IPS-18a (cell line): ENCODE measurements around the gene CRK.
"Not testable (repeated sequence)": the region's sequence is repeated elsewhere in the genome, so short reads cannot be mapped to it uniquely, and the experiment has no call there.

ENCODE experiments used
- H3K27ac ChIP-seq: one replicate; pipeline ENCODE4 v1.5.1; 2013; ENCODE audit warnings: low read length
- H3K27me3 ChIP-seq: one replicate; pipeline ENCODE4 v1.6.1; 2013; ENCODE audit warnings: mild to moderate bottlenecking, low read length; ENCODE audit not compliant: control insufficient read depth, insufficient read depth
- H3K36me3 ChIP-seq: one replicate; pipeline ENCODE4 v1.6.1; 2013; ENCODE audit warnings: low read depth, low read length; ENCODE audit not compliant: control insufficient read depth
- H3K4me1 ChIP-seq: one replicate; pipeline ENCODE4 v1.6.1; 2013; ENCODE audit warnings: low read depth, low read length; ENCODE audit not compliant: control insufficient read depth
- H3K4me3 ChIP-seq: one replicate; pipeline ENCODE4 v1.5.1; 2013; ENCODE audit warnings: low read length
- H3K9ac ChIP-seq: one replicate; pipeline ENCODE4 v1.6.1; 2013; ENCODE audit warnings: mild to moderate bottlenecking, low read length, moderate library complexity
- H3K9me3 ChIP-seq: one replicate; pipeline ENCODE4 v1.6.1; 2013; ENCODE audit warnings: low read depth, low read length; ENCODE audit not compliant: control insufficient read depth

CRK gene

GRCh38 chr17:1440921-1441320 is 15.1 kb downstream of the CRK start:
- no peaks in the 10 kb centered on the region for H3K9me3 ChIP-seq
- no peak overlapping the region for H3K27ac ChIP-seq
- no peaks in the 10 kb centered on the region for H3K4me1 ChIP-seq
- no peak overlapping the region for H3K9ac ChIP-seq
- no peak overlapping the region for H3K4me3 ChIP-seq
- peaks cover 10% of the 10 kb centered on the region for H3K36me3 ChIP-seq
- H3K27me3 ChIP-seq: no peaks in the 10 kb centered on the region

- no peak overlapping the region for H3K27ac ChIP-seq
- no peak overlapping the region for H3K9ac ChIP-seq
- no peaks in the 10 kb centered on the region for H3K9me3 ChIP-seq
- peaks cover 29% of the 10 kb centered on the region for H3K36me3 ChIP-seq
- H3K4me3 ChIP-seq: no peak overlapping the region
- H3K27me3 ChIP-seq: no peaks in the 10 kb centered on the region
- no peaks in the 10 kb centered on the region for H3K4me1 ChIP-seq
Measured at GRCh38 chr17:1438593-1439083, 17.4 kb downstream of the CRK start.

- H3K4me3 ChIP-seq: no peak overlapping the region
- H3K27ac ChIP-seq: no peak overlapping the region
- H3K27me3 ChIP-seq: no peaks in the 10 kb centered on the region
- H3K36me3 ChIP-seq: peaks cover 36% of the 10 kb centered on the region
- H3K9me3 ChIP-seq: no peaks in the 10 kb centered on the region
- H3K9ac ChIP-seq: no peak overlapping the region
- H3K4me1 ChIP-seq: no peaks in the 10 kb centered on the region
Measured at GRCh38 chr17:1435326-1435725, 20.7 kb downstream of the CRK start.

GRCh38 chr17:1434150-1434549 is 21.9 kb downstream of the CRK start:
- H3K27me3 ChIP-seq: no peaks in the 10 kb centered on the region
- no peak overlapping the region for H3K27ac ChIP-seq
- peaks cover 38% of the 10 kb centered on the region for H3K36me3 ChIP-seq
- no peak overlapping the region for H3K9ac ChIP-seq
- H3K9me3 ChIP-seq: no peaks in the 10 kb centered on the region
- H3K4me1 ChIP-seq: no peaks in the 10 kb centered on the region
- H3K4me3 ChIP-seq: no peak overlapping the region

- Histone ChIP-seq H3K36me3 (peaks cover 36% of the 10 kb centered on the region), H3K4me3 (no peak overlapping the region), H3K9me3 (no peaks in the 10 kb centered on the region)
Measured at GRCh38 chr17:1431631-1432104, 24.4 kb downstream of the CRK start.

GRCh38 chr17:1423456-1424135 is 32.4 kb downstream of the CRK start:
- no peaks in the 10 kb centered on the region for H3K27me3 ChIP-seq
- no peak overlapping the region for H3K9ac ChIP-seq
- no peak overlapping the region for H3K4me3 ChIP-seq
- no peaks in the 10 kb centered on the region for H3K9me3 ChIP-seq
- H3K4me1 ChIP-seq: no peaks in the 10 kb centered on the region
- peaks cover 34% of the 10 kb centered on the region for H3K36me3 ChIP-seq
- H3K27ac ChIP-seq: no peak overlapping the region

More at GRCh38 chr17:1431631-1432104, 24.4 kb downstream of the CRK start:
- Histone ChIP-seq H3K9ac (no peak overlapping the region), H3K27ac (no peak overlapping the region), H3K27me3 (no peaks in the 10 kb centered on the region), H3K4me1 (no peaks in the 10 kb centered on the region)

- H3K9me3 ChIP-seq: no peaks in the 10 kb centered on the region
- H3K36me3 ChIP-seq: peaks cover 34% of the 10 kb centered on the region
- H3K27me3 ChIP-seq: no peaks in the 10 kb centered on the region
- no peak overlapping the region for H3K27ac ChIP-seq
- no peaks in the 10 kb centered on the region for H3K4me1 ChIP-seq
- no peak overlapping the region for H3K4me3 ChIP-seq
- H3K9ac ChIP-seq: no peak overlapping the region
Measured at GRCh38 chr17:1422885-1423284, 33.1 kb downstream of the CRK start.

GRCh38 chr17:1421470-1421869 is 34.6 kb downstream of the CRK start:
- no peaks in the 10 kb centered on the region for H3K4me1 ChIP-seq
- H3K9me3 ChIP-seq: no peaks in the 10 kb centered on the region
- H3K36me3 ChIP-seq: peaks cover 34% of the 10 kb centered on the region
- H3K9ac ChIP-seq: no peak overlapping the region
- H3K27me3 ChIP-seq: no peaks in the 10 kb centered on the region
- H3K4me3 ChIP-seq: no peak overlapping the region
- H3K27ac ChIP-seq: no peak overlapping the region

GRCh38 chr17:1420981-1421380 is 35.1 kb downstream of the CRK start:
- no peak overlapping the region for H3K27ac ChIP-seq
- H3K4me3 ChIP-seq: no peak overlapping the region
- H3K9ac ChIP-seq: no peak overlapping the region
- peaks cover 34% of the 10 kb centered on the region for H3K36me3 ChIP-seq
- H3K4me1 ChIP-seq: no peaks in the 10 kb centered on the region
- no peaks in the 10 kb centered on the region for H3K9me3 ChIP-seq
- no peaks in the 10 kb centered on the region for H3K27me3 ChIP-seq

- H3K27me3 ChIP-seq: no peaks in the 10 kb centered on the region
- H3K36me3 ChIP-seq: peaks cover 30% of the 10 kb centered on the region
- H3K27ac ChIP-seq: no peak overlapping the region
- H3K9me3 ChIP-seq: no peaks in the 10 kb centered on the region
- no peak overlapping the region for H3K4me3 ChIP-seq
- H3K4me1 ChIP-seq: no peaks in the 10 kb centered on the region
- no peak overlapping the region for H3K9ac ChIP-seq
Measured at GRCh38 chr17:1420163-1420562, 35.9 kb downstream of the CRK start.

- peaks cover 27% of the 10 kb centered on the region for H3K36me3 ChIP-seq
- not testable (repeated sequence) for H3K9me3 ChIP-seq, H3K27ac ChIP-seq, H3K9ac ChIP-seq, H3K4me3 ChIP-seq, H3K27me3 ChIP-seq, H3K4me1 ChIP-seq
Measured at GRCh38 chr17:1418476-1418875, 37.6 kb downstream of the CRK start.

GRCh38 chr17:1416414-1416813 is 39.6 kb downstream of the CRK start:
- Histone ChIP-seq H3K4me1 (no peaks in the 10 kb centered on the region), H3K9ac (no peak overlapping the region), H3K9me3 (no peaks in the 10 kb centered on the region), H3K27ac (no peak overlapping the region), H3K27me3 (no peaks in the 10 kb centered on the region), H3K36me3 (peaks cover 11% of the 10 kb centered on the region), H3K4me3 (no peak overlapping the region)
